Breast epithelium (tissue), 4 donors: Measurements from ENCODE around the gene KEAP1. TPM values are rescaled to one million over a fixed set of nuclear protein-coding genes. Genes with fewer than 3 reads are reported as not detected.

ENCODE experiments used
- DNase-seq, 2 donors: peaks; one replicate each; pipeline ENCODE4 v3.0.0-alpha.2; 2019; ENCODE audit warnings: low spot score in 2 of 2
- H3K27ac ChIP-seq, 2 donors: fragments of 200-600 bp; sonication (generic) in 1 of 2; one replicate each; pipeline ENCODE4 v1.5.1; 2016 to 2019; ENCODE audit warnings: mild to moderate bottlenecking in 1 of 2
- H3K27me3 ChIP-seq, 2 donors: fragments of 200-600 bp; sonication (generic) in 1 of 2; one replicate each; pipeline versions ENCODE4 v1.5.1 to v1.6.0; 2017 to 2019; ENCODE audit warnings: control low read depth in 1 of 2, mild to moderate bottlenecking in 1 of 2
- H3K36me3 ChIP-seq: fragments of 200-600 bp; one replicate; pipeline ENCODE4 v1.5.1; 2019
- H3K4me1 ChIP-seq, 2 donors: fragments of 200-600 bp; sonication (generic); one replicate each; pipeline ENCODE4 v1.5.1; 2016 to 2019; ENCODE audit warnings: control low read depth in 1 of 2
- H3K4me3 ChIP-seq, 3 donors: fragments of 200-600 bp; sonication (generic); 1 replicate in 2 of 3; 2 replicates in 1 of 3; pipeline ENCODE4 v1.5.1; 2016 to 2019; ENCODE audit warnings: mild to moderate bottlenecking in 3 of 3, moderate library complexity in 2 of 3
- H3K9me3 ChIP-seq, 2 donors: fragments of 200-600 bp; sonication (generic) in 1 of 2; one replicate each; pipeline ENCODE4 v1.5.1; 2016 to 2019; ENCODE audit warnings: control low read depth in 1 of 2
- POLR2A ChIP-seq: fragments of 450-650 bp; IDR thresholded peaks from one replicate; pipeline ENCODE4 v1.6.1; 2016; ENCODE audit warnings: antibody characterized with exemption, mild to moderate bottlenecking, moderate library complexity
- POLR2AphosphoS5 ChIP-seq, 3 donors: sonication (generic); formaldehyde crosslinking; IDR thresholded peaks; one replicate each; pipeline ENCODE4 v1.6.1; 2017; ENCODE audit warnings: antibody characterized with exemption in 3 of 3
- intact Hi-C: fragments of 100-400 bp; cut with DNase I; formaldehyde crosslinking; loops from one replicate; pipeline ENCODE4 v1.15.1; 2023; ENCODE audit warnings: low total_unique reads
- total RNA-seq, 3 donors: library from RNA; depleted of rRNA; stranded (reverse); fragments of >200 nt; gene quantifications; one replicate each; pipeline ENCODE4 v1.1.0, GENCODE V29; 2016
- TF ChIP-seq, protein P1 (sequence below), 3 donors: fragments of 450-650 bp; IDR thresholded peaks; one replicate each; pipeline ENCODE4 v1.5.1; 2016 to 2017; ENCODE audit warnings: antibody characterized with exemption in 3 of 3, mild to moderate bottlenecking in 3 of 3, moderate library complexity in 3 of 3

KEAP1 gene
- total RNA-seq, 3 donors from 2014 or later, result 52.8 to 53.6 (median 53.6) TPM

DNA sequence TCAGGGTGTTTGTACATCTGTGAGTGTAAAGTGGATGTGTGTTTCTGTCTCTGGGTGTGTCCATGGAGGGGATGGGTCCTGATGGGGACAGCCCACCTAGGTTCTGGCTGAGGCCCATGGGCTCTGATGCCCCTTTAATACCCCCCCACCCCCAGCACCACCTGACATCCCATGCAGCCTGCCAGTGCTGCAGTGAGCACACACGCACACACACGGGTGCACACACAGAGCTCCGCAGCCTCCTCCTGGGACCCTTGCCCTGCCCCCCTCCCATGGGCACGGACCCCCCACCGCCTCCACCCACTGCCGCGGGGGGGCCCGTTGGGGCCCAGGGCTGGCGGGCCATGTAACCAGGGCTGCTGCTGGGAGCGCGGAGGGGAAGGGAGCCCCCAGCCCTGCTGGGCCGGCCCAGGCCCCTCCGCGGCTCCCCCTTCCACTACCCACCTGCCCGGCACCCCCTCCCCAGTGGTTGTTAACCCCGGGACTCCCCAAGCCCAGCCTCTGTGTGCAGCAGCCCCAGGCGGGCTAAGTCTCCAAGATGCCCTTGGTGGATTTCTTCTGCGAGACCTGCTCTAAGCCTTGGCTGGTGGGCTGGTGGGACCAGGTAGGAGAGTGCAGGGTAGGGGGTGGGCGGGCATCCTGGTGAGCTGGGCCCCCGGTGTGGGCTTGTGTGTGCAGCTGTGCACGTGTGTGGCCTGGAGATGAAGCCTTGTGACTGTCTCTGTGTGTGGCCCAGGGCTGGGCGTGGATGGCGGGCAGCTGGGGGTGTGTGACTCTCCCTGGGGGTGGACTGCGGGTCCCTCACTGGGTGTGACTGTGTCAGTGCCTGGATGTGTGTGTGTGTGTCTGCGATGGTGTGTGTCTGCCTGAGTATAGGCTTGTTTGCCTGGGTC is 50.2 kb downstream of the KEAP1 start:
- Histone ChIP-seq H3K27ac (no peak overlapping the region), H3K9me3 (no peaks in the 10 kb centered on the region), H3K27me3 (no peaks in the 10 kb centered on the region), H3K4me1 (no peaks in the 10 kb centered on the region), H3K36me3 (no peaks in the 10 kb centered on the region), H3K4me3 (no peak overlapping the region)
- TF ChIP-seq, protein P1, sequence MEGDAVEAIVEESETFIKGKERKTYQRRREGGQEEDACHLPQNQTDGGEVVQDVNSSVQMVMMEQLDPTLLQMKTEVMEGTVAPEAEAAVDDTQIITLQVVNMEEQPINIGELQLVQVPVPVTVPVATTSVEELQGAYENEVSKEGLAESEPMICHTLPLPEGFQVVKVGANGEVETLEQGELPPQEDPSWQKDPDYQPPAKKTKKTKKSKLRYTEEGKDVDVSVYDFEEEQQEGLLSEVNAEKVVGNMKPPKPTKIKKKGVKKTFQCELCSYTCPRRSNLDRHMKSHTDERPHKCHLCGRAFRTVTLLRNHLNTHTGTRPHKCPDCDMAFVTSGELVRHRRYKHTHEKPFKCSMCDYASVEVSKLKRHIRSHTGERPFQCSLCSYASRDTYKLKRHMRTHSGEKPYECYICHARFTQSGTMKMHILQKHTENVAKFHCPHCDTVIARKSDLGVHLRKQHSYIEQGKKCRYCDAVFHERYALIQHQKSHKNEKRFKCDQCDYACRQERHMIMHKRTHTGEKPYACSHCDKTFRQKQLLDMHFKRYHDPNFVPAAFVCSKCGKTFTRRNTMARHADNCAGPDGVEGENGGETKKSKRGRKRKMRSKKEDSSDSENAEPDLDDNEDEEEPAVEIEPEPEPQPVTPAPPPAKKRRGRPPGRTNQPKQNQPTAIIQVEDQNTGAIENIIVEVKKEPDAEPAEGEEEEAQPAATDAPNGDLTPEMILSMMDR (IDR thresholded peaks at IDR 0.05), result no peak
- TF ChIP-seq POLR2AphosphoS5 (IDR thresholded peaks at IDR 0.05) (no peak), POLR2A (no peak)
- intact Hi-C loops, result no loop called here
- DNase-seq, result no peak

DNA sequence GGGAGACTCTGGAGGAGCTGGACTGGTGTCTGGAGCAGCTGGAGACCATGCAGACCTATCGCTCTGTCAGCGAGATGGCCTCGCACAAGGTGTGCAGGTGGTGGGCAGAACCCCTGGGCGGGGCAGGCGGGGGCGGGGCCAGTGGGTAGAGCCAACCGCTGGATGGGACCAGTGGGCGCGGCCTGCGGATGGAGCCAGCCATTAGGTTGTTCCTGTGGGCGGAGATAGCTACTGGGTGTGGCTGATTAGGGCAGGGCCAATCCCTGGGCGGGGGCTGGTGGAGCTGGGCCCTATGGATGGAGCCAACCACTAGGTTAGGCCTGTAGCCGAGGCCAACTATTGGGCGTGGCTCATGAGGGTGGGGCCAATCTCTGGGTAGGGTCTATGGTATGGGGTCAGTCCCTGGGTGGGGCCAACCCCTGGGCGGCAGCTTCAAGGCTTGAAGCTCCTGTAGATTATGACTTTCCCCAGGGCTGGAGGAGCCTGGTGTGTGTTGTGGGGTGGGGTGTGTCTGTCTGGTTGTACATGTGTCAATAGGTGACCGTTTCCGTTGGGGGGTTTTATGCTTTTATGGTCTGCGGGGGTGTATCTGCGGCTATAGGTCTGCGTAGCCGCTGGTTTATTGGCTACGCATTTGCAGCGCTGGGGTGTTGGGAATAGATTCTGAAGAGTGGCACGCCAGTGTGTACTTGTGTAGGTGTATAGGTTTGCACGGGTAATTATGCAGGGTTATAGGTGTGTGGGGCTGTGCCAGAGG is 52.1 kb downstream of the KEAP1 start:
- Histone ChIP-seq H3K4me3 (no peak overlapping the region), H3K27ac (no peak overlapping the region), H3K27me3 (no peaks in the 10 kb centered on the region), H3K36me3 (no peaks in the 10 kb centered on the region), H3K9me3 (no peaks in the 10 kb centered on the region), H3K4me1 (no peaks in the 10 kb centered on the region)
- DNase-seq, result no peak
- TF ChIP-seq, protein P1 (IDR thresholded peaks at IDR 0.05), result no peak
- TF ChIP-seq POLR2AphosphoS5 (IDR thresholded peaks at IDR 0.05) (no peak), POLR2A (no peak)
- intact Hi-C loops, result no loop called here

DNA sequence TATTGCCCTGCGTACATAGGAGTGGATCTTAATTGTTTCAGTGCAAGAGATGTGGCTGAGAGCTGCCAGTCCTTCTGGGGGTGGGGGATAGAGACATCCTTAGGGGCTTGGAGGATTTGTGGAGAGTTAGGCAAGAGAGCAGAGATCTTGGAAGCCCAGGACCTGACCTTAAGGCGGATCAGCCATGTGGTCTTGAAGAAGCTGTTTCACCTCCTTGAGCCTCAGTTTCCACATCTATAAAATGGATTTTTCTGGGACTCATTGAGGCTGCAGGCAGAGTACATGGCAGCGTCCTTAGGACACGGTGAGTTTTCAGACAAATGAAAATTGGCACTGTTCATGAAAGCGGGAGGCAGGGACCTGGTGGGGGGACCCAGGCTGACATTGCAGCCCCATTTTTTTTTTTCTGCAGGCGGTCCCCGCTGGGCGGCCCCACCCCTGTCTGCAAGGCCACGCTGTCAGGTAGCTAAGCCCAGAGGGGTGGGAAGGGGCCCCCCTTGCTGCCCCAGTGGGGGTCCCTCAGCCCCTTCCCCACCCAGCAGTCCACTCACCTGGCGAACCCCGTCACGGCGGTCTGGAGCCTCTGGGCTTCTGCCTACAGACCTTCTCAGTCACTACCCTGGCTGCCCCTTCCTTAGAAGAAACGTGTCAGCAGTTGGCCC is 52.8 kb downstream of the KEAP1 start:
- TF ChIP-seq POLR2A, result no peak
- no peak for TF ChIP-seq POLR2AphosphoS5 (IDR thresholded peaks at IDR 0.05)
- TF ChIP-seq, protein P1 (IDR thresholded peaks at IDR 0.05), result no peak
- H3K9me3 ChIP-seq, result no peaks in the 10 kb centered on the region
- DNase-seq, result no peak
- intact Hi-C loops, result no loop called here
- no peaks in the 10 kb centered on the region for H3K27me3 ChIP-seq
- H3K4me1 ChIP-seq, result no peaks in the 10 kb centered on the region
- H3K27ac ChIP-seq, result no peak overlapping the region
- H3K36me3 ChIP-seq, result no peaks in the 10 kb centered on the region
- H3K4me3 ChIP-seq, result no peak overlapping the region

DNA sequence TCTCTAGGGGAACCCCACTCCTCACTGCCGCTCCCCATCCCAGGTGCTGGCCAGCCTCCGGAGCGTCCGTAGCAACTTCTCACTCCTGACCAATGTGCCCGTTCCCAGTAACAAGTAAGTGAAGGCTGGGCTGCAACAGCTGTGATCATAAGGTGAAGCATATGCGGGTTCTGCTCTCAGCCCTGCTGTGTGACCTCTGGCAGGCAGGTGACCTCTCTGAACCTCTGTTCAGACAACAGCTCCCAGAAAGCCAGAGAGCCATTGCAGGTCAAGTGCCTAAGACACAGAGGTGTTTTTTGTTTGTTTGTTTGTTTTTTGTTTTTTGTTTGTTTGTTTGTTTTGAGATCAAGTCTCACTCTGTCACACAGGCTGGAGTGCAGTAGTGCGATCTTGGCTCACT is 54.1 kb downstream of the KEAP1 start:
- no peaks in the 10 kb centered on the region for H3K36me3 ChIP-seq
- H3K4me1 ChIP-seq, result no peaks in the 10 kb centered on the region
- no peak overlapping the region for H3K4me3 ChIP-seq
- intact Hi-C loops, result no loop called here
- DNase-seq, result no peak
- no peak overlapping the region for H3K27ac ChIP-seq
- TF ChIP-seq, protein P1 (IDR thresholded peaks at IDR 0.05), result no peak
- no peak for TF ChIP-seq POLR2A
- TF ChIP-seq POLR2AphosphoS5 (IDR thresholded peaks at IDR 0.05), result no peak
- H3K27me3 ChIP-seq, result no peaks in the 10 kb centered on the region
- H3K9me3 ChIP-seq, result no peaks in the 10 kb centered on the region
